Activated CD8-positive, alpha-beta memory T cell treated with anti-CD3 and anti-CD28 coated beads for 4 hours (primary cell): Measurements from ENCODE around the gene ELOVL5.
"Not testable (repeated sequence)": the region's sequence is repeated elsewhere in the genome, so short reads cannot be mapped to it uniquely, and the experiment has no call there.

Experiments used
- DNase-seq, 2 donors: peaks; one replicate each; pipeline ENCODE4 v3.0.0-alpha.2; 2020; ENCODE audit warnings: low read depth in 2 of 2

Gene ELOVL5

GRCh38 chr6:53305506-53306005 lies 43.2 kb downstream of the ELOVL5 start:
- DNase-seq: not testable (repeated sequence)

GRCh38 chr6:53304953-53305352 lies 43.8 kb downstream of the ELOVL5 start:
- not testable (repeated sequence) for DNase-seq

- DNase-seq: no peak
These were observed 45.9 kb downstream of the ELOVL5 start for GRCh38 chr6:53302678-53303360.

GRCh38 chr6:53301801-53302537 lies 46.8 kb downstream of the ELOVL5 start:
- no peak for DNase-seq

- no peak for DNase-seq
These were observed 47.8 kb downstream of the ELOVL5 start for GRCh38 chr6:53300656-53301551.

GRCh38 chr6:53299331-53300005 lies 49.3 kb downstream of the ELOVL5 start:
- no peak for DNase-seq

- DNase-seq: no peak
These were observed 51.7 kb downstream of the ELOVL5 start for GRCh38 chr6:53297004-53297403.

GRCh38 chr6:53295176-53295575 lies 53.6 kb downstream of the ELOVL5 start:
- DNase-seq: no peak

- no peak for DNase-seq
These were observed 54.1 kb downstream of the ELOVL5 start for GRCh38 chr6:53294611-53295010.

- DNase-seq: no peak
These were observed 54.7 kb downstream of the ELOVL5 start for GRCh38 chr6:53294095-53294494.

GRCh38 chr6:53293691-53294090 lies 55.1 kb downstream of the ELOVL5 start:
- no peak for DNase-seq

GRCh38 chr6:53290537-53291510 lies 57.9 kb downstream of the ELOVL5 start:
- DNase-seq: no peak

GRCh38 chr6:53287336-53288225 lies 61.2 kb downstream of the ELOVL5 start:
- DNase-seq: no peak

- DNase-seq: no peak
These were observed 63.8 kb downstream of the ELOVL5 start for GRCh38 chr6:53284901-53285300.

GRCh38 chr6:53282741-53283140 lies 66.0 kb downstream of the ELOVL5 start:
- no peak for DNase-seq

GRCh38 chr6:53282234-53282633 lies 66.5 kb downstream of the ELOVL5 start:
- DNase-seq: no peak

- no peak for DNase-seq
These were observed 67.1 kb downstream of the ELOVL5 start for GRCh38 chr6:53281518-53282215.

GRCh38 chr6:53280207-53280606 lies 68.5 kb downstream of the ELOVL5 start:
- no peak for DNase-seq

- DNase-seq: no peak
These were observed 69.5 kb downstream of the ELOVL5 start for GRCh38 chr6:53279293-53279692.
